ENCODE measurements around the gene BTBD18.
"Not testable (repeated sequence)": the region's sequence is repeated elsewhere in the genome, so short reads cannot be mapped to it uniquely, and the experiment has no call there.

The BTBD18 gene

GRCh38 chr11:57728829-57729228 is 22.8 kb downstream of the BTBD18 start:
- DNase-seq = no peak

GRCh38 chr11:57727185-57727584 is 24.4 kb downstream of the BTBD18 start:
- no peak for DNase-seq

GRCh38 chr11:57716726-57717125 is 34.9 kb downstream of the BTBD18 start:
- DNase-seq = not testable (repeated sequence)

GRCh38 chr11:57713835-57714234 is 37.8 kb downstream of the BTBD18 start:
- DNase-seq = no peak

GRCh38 chr11:57712256-57713150 is 39.1 kb downstream of the BTBD18 start, which contains the start of gene TMX2:
Gene TMX2, plus strand, starts transcription at chr11:57712593. Its CDS starts 26 bp downstream, at chr11:57712619.
- DNase-seq = peak; percentile 94 to 100

GRCh38 chr11:57711414-57712255 is 40.0 kb downstream of the BTBD18 start, which contains the start of gene MED19:
Gene MED19, minus strand, starts transcription at chr11:57712215. Its CDS starts 36 bp downstream, at chr11:57712179.
- peak; percentile 49 to 63 for DNase-seq

GRCh38 chr11:57709802-57710367 is 41.7 kb downstream of the BTBD18 start:
- DNase-seq = no peak

GRCh38 chr11:57705432-57705831 is 46.2 kb downstream of the BTBD18 start:
- DNase-seq = not testable (repeated sequence)

GRCh38 chr11:57704932-57705331 is 46.7 kb downstream of the BTBD18 start:
- DNase-seq = no peak

- no peak for DNase-seq
These were observed 48.3 kb downstream of the BTBD18 start for GRCh38 chr11:57703341-57703740.

GRCh38 chr11:57700425-57700824 is 51.2 kb downstream of the BTBD18 start:
- no peak for DNase-seq

- no peak for DNase-seq
These were observed 51.8 kb downstream of the BTBD18 start for GRCh38 chr11:57699813-57700212.

- no peak for DNase-seq
These were observed 52.7 kb downstream of the BTBD18 start for GRCh38 chr11:57698843-57699365.
